Measurements from ENCODE around the gene ATP2C2. TPM values are rescaled to one million over a fixed set of nuclear protein-coding genes. Genes with fewer than 3 reads are reported as not detected.

The ATP2C2 gene
- total and polyA plus RNA-seq, 2 of the 8 experiments (the other 6 are each of a cell fraction or from before 2014, with no cell fraction given) = 1.2 to 2.8 TPM

DNA sequence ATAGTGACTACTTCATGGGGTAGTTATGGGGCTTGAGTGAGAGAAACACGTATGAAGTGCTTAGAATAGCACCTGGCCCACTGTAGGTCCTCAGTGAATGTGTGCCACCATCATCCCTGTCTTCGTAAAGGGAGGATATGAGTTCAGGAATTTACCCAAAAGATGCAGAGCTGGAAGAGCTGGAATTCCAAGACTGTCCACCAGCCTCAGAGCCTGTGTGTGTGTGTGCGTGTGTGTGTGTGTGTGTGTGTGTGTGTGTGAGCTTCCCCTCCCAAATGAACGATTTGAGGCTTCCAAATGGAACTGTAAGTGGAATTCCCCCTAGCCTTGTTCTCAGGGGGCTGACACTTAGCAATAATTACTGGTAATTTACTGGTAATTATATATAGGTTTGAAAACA lies 46.4 kb upstream of the ATP2C2 start:
- Histone ChIP-seq H3K36me3 (ENCODE audit: control insufficient read depth in 2 of 4, insufficient read depth in 4 of 4, low read length in 3 of 4) (no peaks in the 10 kb centered on the region), H2BK20ac (ENCODE audit: low read length) (no peak overlapping the region), H3K4me2 (ENCODE audit: insufficient read depth in 1 of 2, low read depth in 2 of 2, low read length in 2 of 2) (no peak overlapping the region), H3K4me1 (replicated peaks in 1 of 4; ENCODE audit: control insufficient read depth in 3 of 4, insufficient read depth in 4 of 4, low read length in 3 of 4) (no peaks in the 10 kb centered on the region; a peak in 1 of 7 replicates), H3K4ac (replicated peaks; ENCODE audit: insufficient read length, low read depth, low read length) (no peak overlapping the region), H3K18ac (ENCODE audit: extremely low read depth, low read length) (no peak overlapping the region), H2BK15ac (ENCODE audit: low read length) (no peak overlapping the region), H3K23ac (ENCODE audit: insufficient read length) (no peak overlapping the region), H3K4me3 (ENCODE audit: extremely low read depth in 1 of 4, insufficient read depth in 2 of 4, low read depth in 3 of 4, low read length in 4 of 4) (no peak overlapping the region), H3K56ac (replicated peaks; ENCODE audit: insufficient read length, low read depth, low read length) (no peak overlapping the region), H3K9me3 (ENCODE audit: insufficient read depth in 2 of 2, low read depth in 1 of 2, low read length in 1 of 2) (peaks cover 0 to 8% of the 10 kb centered on the region in 2 experiments; a peak in 2 of 4 replicates), H2BK12ac (ENCODE audit: low read depth, low read length) (no peak overlapping the region), H4K8ac (ENCODE audit: extremely low read depth, insufficient read depth, low read length) (no peak overlapping the region), H3K79me1 (ENCODE audit: low read depth, low read length) (no peaks in the 10 kb centered on the region), H2BK5ac (ENCODE audit: low read depth, low read length) (no peak overlapping the region), H4K5ac (ENCODE audit: insufficient read length, low read depth, low read length) (no peak overlapping the region), H2AK5ac (ENCODE audit: low read depth, low read length) (no peak overlapping the region), H4K20me1 (replicated peaks in 1 of 2; ENCODE audit: control insufficient read depth in 1 of 2, insufficient read depth in 2 of 2, low read length in 2 of 2) (peaks cover 0 to 4% of the 10 kb centered on the region in 2 experiments), H3K23me2 (ENCODE audit: low read depth, low read length) (peaks cover 17% of the 10 kb centered on the region; the same call in 1 of the 2 replicates), H2AFZ (ENCODE audit: low read length) (no peak overlapping the region), H3K9ac (replicated peaks in 1 of 4; ENCODE audit: extremely low read depth in 1 of 4, low read depth in 3 of 4, low read length in 3 of 4) (no peak overlapping the region), H3K14ac (ENCODE audit: insufficient read length) (no peak overlapping the region), H4K91ac (replicated peaks; ENCODE audit: insufficient read length, low read length) (no peak overlapping the region), H2BK120ac (replicated peaks; ENCODE audit: low read depth, low read length) (no peak overlapping the region), H3K27me3 (replicated peaks in 1 of 4; ENCODE audit: control insufficient read depth in 3 of 4, extremely low read depth in 1 of 4, insufficient read depth in 3 of 4, low read length in 3 of 4) (no peaks in the 10 kb centered on the region), H3K79me2 (ENCODE audit: control insufficient read depth in 1 of 2, insufficient read depth in 2 of 2, low read length in 2 of 2) (no peaks in the 10 kb centered on the region), H3K27ac (ENCODE audit: low read depth, low read length) (no peak overlapping the region)
- CTCF ChIA-PET (ENCODE audit: partially characterized antibody) = interaction anchor here (0.5 to 1.1 kb wide), 3 partner anchors 14 to 770 kb away, joined by 3 to 5 read pairs (median 3); no protein-coding TSS in a partner anchor
- POLR2A ChIA-PET (ENCODE audit: partially characterized antibody) = interaction anchor here (0.9 kb wide), 1 partner anchor 26 kb away, joined by 3 read pairs; no protein-coding TSS in a partner anchor
- DNase-seq (ENCODE audit: low read depth in 1 of 2, low spot score in 2 of 2) (no peak), FAIRE-seq (no peak)
- TF ChIP-seq HDAC2 (IDR thresholded peaks at IDR 0.05; ENCODE audit: borderline replicate concordance in 1 of 2, low read depth in 2 of 2, low read length in 2 of 2) = no peak
- WGBS, 2 experiments (ENCODE audit: extremely low coverage in 1 of 2, insufficient coverage in 1 of 2, insufficient read length in 1 of 2, insufficient replicate concordance in 2 of 2, low coverage in 1 of 2, low lambda C conversion rate in 2 of 2, missing lambda C conversion rate in 1 of 2) = 80% methylated on average over 4 of the region's 4 CpGs; no CpG with 5 or more reads in 1 of the 2 experiments

Measured in H1 (cell line).